ENCODE results near the gene TCF3.

Gene TCF3

GRCh38 chr19:1619703-1620102, 32.7 kb downstream of the TCF3 start:
- TF ChIP-seq CTCF (IDR thresholded peaks at IDR 0.05; ENCODE audit: insufficient read depth, low read depth, low read length, missing control alignments), result no peak
- no peak for DNase-seq (ENCODE audit: low read depth)
- no peak overlapping the region for H3K4me3 ChIP-seq (ENCODE audit: low read length)

GRCh38 chr19:1619094-1619439, 33.3 kb downstream of the TCF3 start:
- DNase-seq (ENCODE audit: low read depth), result no peak
- TF ChIP-seq CTCF (IDR thresholded peaks at IDR 0.05; ENCODE audit: insufficient read depth, low read depth, low read length, missing control alignments), result no peak

GRCh38 chr19:1618157-1619093, 34.0 kb downstream of the TCF3 start:
- no peak overlapping the region for H3K4me3 ChIP-seq (ENCODE audit: low read length)
- DNase-seq (ENCODE audit: low read depth), result peak; percentile 37
- peak; percentile 48 for TF ChIP-seq CTCF (IDR thresholded peaks at IDR 0.05; ENCODE audit: insufficient read depth, low read depth, low read length, missing control alignments)

More at GRCh38 chr19:1619094-1619439, 33.3 kb downstream of the TCF3 start:
- no peak overlapping the region for H3K4me3 ChIP-seq (ENCODE audit: low read length)

GRCh38 chr19:1616875-1617274, 35.5 kb downstream of the TCF3 start:
- H3K4me3 ChIP-seq (ENCODE audit: low read length), result no peak overlapping the region
- DNase-seq (ENCODE audit: low read depth), result no peak

GRCh38 chr19:1616396-1616795, 36.0 kb downstream of the TCF3 start:
- no peak for TF ChIP-seq CTCF (IDR thresholded peaks at IDR 0.05; ENCODE audit: insufficient read depth, low read depth, low read length, missing control alignments)
- H3K4me3 ChIP-seq (ENCODE audit: low read length), result no peak overlapping the region
- DNase-seq (ENCODE audit: low read depth), result no peak

More at GRCh38 chr19:1616875-1617274, 35.5 kb downstream of the TCF3 start:
- TF ChIP-seq CTCF (IDR thresholded peaks at IDR 0.05; ENCODE audit: insufficient read depth, low read depth, low read length, missing control alignments), result no peak

GRCh38 chr19:1615156-1615765, 37.2 kb downstream of the TCF3 start:
- H3K4me3 ChIP-seq (ENCODE audit: low read length), result no peak overlapping the region
- DNase-seq (ENCODE audit: low read depth), result no peak
- TF ChIP-seq CTCF (IDR thresholded peaks at IDR 0.05; ENCODE audit: insufficient read depth, low read depth, low read length, missing control alignments), result no peak
